ENCODE measurements around the gene ADORA1.

DNA sequence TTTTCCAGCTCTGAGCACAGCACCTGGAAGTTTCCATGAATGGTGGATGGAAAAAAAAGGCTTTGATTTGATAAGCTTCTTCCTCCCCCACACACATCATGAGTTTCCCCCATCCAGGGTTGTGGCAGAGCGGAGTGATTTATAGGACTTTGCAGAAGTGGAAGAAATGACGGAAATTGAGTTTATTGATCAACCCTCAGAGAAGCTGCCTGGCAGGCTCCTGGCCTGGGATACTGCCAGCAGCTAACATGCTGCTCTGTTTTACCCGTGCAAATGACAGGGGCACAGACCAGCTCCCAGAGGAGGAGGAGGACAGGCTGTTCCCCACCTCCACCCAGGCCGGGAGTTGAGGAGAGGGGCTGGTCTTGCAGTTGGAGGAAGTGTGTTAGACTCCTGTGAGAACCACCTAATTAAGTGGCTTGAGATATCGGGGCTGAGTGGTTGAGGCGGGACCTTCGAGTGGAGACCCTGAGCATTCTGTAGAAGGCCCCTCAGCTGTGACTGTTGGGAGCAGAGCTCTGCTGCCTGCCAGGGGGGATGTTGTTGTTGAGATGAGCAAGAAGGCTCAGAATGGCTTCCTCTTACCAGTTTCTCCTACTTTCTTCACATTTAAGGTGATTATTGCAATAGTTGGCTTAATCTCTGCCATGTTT, 21.8 kb downstream of the ADORA1 start:
- TF ChIP-seq, protein P1, sequence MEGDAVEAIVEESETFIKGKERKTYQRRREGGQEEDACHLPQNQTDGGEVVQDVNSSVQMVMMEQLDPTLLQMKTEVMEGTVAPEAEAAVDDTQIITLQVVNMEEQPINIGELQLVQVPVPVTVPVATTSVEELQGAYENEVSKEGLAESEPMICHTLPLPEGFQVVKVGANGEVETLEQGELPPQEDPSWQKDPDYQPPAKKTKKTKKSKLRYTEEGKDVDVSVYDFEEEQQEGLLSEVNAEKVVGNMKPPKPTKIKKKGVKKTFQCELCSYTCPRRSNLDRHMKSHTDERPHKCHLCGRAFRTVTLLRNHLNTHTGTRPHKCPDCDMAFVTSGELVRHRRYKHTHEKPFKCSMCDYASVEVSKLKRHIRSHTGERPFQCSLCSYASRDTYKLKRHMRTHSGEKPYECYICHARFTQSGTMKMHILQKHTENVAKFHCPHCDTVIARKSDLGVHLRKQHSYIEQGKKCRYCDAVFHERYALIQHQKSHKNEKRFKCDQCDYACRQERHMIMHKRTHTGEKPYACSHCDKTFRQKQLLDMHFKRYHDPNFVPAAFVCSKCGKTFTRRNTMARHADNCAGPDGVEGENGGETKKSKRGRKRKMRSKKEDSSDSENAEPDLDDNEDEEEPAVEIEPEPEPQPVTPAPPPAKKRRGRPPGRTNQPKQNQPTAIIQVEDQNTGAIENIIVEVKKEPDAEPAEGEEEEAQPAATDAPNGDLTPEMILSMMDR (IDR thresholded peaks at IDR 0.05) = no peak
- TF ChIP-seq POLR2A (IDR thresholded peaks at IDR 0.05) = no peak

Data from transverse colon (tissue), 3 donors.